PC-3 (cell line): ENCODE data around the gene SLC35E2B.
"Not testable (repeated sequence)": the region's sequence is repeated elsewhere in the genome, so short reads cannot be mapped to it uniquely, and the experiment has no call there.

Experiments
- EZH2 ChIP-seq: fragments of 300-600 bp; sonication (generic); IDR thresholded peaks from one replicate; pipeline ENCODE4 v1.6.1; 2017; ENCODE audit warnings: antibody characterized with exemption, mild to moderate bottlenecking, low read length; ENCODE audit not compliant: unreplicated experiment
- TF ChIP-seq, protein P1 (sequence below): fragments of 300-600 bp; sonication (generic); conservative IDR thresholded peaks from 2 replicates; pipeline ENCODE4 v1.5.1; 2017; ENCODE audit warnings: antibody characterized with exemption, low read depth, mild to moderate bottlenecking, low read length

DNA sequence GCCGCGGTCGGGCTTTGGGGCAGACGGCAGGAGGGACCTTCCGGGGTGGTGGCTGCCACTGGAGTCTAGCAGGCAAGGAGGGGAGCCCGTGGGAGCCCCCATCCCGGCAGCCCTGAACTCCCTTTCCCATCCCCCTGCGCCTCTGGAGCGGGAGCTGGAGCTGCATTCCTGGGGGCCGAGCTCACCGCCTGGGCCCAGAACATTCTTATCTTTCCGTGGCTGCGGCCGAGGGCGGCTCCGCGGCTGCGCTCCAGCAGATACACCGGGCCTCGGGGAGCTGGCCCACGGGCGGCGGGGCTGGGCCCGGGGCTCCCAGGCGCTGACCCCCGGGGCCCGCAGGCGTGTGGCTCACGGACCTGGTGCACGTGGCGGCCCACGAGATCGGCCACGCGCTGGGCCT is 59.2 kb downstream of the SLC35E2B start:
- TF ChIP-seq, protein P1, sequence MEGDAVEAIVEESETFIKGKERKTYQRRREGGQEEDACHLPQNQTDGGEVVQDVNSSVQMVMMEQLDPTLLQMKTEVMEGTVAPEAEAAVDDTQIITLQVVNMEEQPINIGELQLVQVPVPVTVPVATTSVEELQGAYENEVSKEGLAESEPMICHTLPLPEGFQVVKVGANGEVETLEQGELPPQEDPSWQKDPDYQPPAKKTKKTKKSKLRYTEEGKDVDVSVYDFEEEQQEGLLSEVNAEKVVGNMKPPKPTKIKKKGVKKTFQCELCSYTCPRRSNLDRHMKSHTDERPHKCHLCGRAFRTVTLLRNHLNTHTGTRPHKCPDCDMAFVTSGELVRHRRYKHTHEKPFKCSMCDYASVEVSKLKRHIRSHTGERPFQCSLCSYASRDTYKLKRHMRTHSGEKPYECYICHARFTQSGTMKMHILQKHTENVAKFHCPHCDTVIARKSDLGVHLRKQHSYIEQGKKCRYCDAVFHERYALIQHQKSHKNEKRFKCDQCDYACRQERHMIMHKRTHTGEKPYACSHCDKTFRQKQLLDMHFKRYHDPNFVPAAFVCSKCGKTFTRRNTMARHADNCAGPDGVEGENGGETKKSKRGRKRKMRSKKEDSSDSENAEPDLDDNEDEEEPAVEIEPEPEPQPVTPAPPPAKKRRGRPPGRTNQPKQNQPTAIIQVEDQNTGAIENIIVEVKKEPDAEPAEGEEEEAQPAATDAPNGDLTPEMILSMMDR: not testable (repeated sequence)
- not testable (repeated sequence) for TF ChIP-seq EZH2
